ENCODE results near the gene CDH24.
"Not testable (repeated sequence)": the region's sequence is repeated elsewhere in the genome, so short reads cannot be mapped to it uniquely, and the experiment has no call there.

The CDH24 gene

GRCh38 chr14:23015618-23016017, 41.7 kb downstream of the CDH24 start:
- no peak for DNase-seq

- DNase-seq, result not testable (repeated sequence)
These were observed 43.6 kb downstream of the CDH24 start for GRCh38 chr14:23013749-23014054.

- DNase-seq, result no peak
These were observed 44.1 kb downstream of the CDH24 start for GRCh38 chr14:23013054-23013748.

- DNase-seq, result peak; percentile 88
These were observed 47.2 kb downstream of the CDH24 start, which contains the start of gene C14orf93 for GRCh38 chr14:23009939-23010726. TSS of gene C14orf93 (minus strand) at chr14:23010143. CDS start at chr14:22999023, 11,120 bp downstream.

- DNase-seq, result no peak
These were observed 47.8 kb downstream of the CDH24 start for GRCh38 chr14:23009483-23009938.

GRCh38 chr14:23008831-23009230, 48.5 kb downstream of the CDH24 start:
- no peak for DNase-seq

- peak; percentile 95 for DNase-seq
These were observed 50.5 kb downstream of the CDH24 start for GRCh38 chr14:23006544-23007419.

GRCh38 chr14:23006188-23006534, 51.2 kb downstream of the CDH24 start:
- no peak for DNase-seq

- DNase-seq, result no peak
These were observed 51.7 kb downstream of the CDH24 start for GRCh38 chr14:23005451-23006187.

- DNase-seq, result not testable (repeated sequence)
These were observed 53.0 kb downstream of the CDH24 start for GRCh38 chr14:23004274-23004673.

- DNase-seq, result no peak
These were observed 54.7 kb downstream of the CDH24 start for GRCh38 chr14:23002592-23002991.

GRCh38 chr14:23000860-23001259, 56.5 kb downstream of the CDH24 start:
- DNase-seq, result no peak

GRCh38 chr14:22998329-22999012, 58.8 kb downstream of the CDH24 start:
- DNase-seq, result no peak

- DNase-seq, result no peak
These were observed 59.5 kb downstream of the CDH24 start for GRCh38 chr14:22997676-22998323.

Measured in stimulated activated CD8-positive, alpha-beta memory T cell treated with anti-CD3 and anti-CD28 coated beads, Interleukin-4, amount 100 ng/mL, for 48 hours (primary cell).